HepG2 (cell line): ENCODE measurements around the gene IQSEC1. TPM values are rescaled to one million over a fixed set of nuclear protein-coding genes. Genes with fewer than 3 reads are reported as not detected.
A peak's percentile ranks its signal among the peaks of the same experiment; 100 is the strongest.

Experiments used
- AKNA ChIP-seq: sonication (generic); formaldehyde crosslinking; IDR thresholded peaks from 2 replicates; pipeline ENCODE4 v1.4.0; 2020; ENCODE audit warnings: missing genetic modification reagents, borderline replicate concordance
- CSRNP1 ChIP-seq: sonication (generic); formaldehyde crosslinking; IDR thresholded peaks from 2 replicates; pipeline ENCODE4 v1.8.1; 2023; ENCODE audit warnings: mild to moderate bottlenecking, missing genetic modification reagents
- FOXC1 ChIP-seq: sonication (generic); formaldehyde crosslinking; IDR thresholded peaks from 2 replicates; pipeline ENCODE4 v1.8.0; 2022; ENCODE audit warnings: mild to moderate bottlenecking, missing genetic modification reagents, borderline replicate concordance
- HES4 ChIP-seq: sonication (generic); formaldehyde crosslinking; IDR thresholded peaks from 2 replicates; pipeline ENCODE4 v1.9.0; 2021; ENCODE audit warnings: mild to moderate bottlenecking, missing genetic modification reagents, borderline replicate concordance
- PAX8 ChIP-seq: sonication (generic); formaldehyde crosslinking; IDR thresholded peaks from 2 replicates; pipeline ENCODE4 v1.8.0; 2022; ENCODE audit warnings: mild to moderate bottlenecking, missing genetic modification reagents, borderline replicate concordance
- PHF21A ChIP-seq: sonication (generic); formaldehyde crosslinking; IDR thresholded peaks from 2 replicates; pipeline ENCODE4 v1.5.0; 2020; ENCODE audit warnings: mild to moderate bottlenecking, missing genetic modification reagents
- SALL2 ChIP-seq: sonication (generic); formaldehyde crosslinking; IDR thresholded peaks from 2 replicates; pipeline ENCODE4 v1.8.1; 2023; ENCODE audit warnings: mild to moderate bottlenecking, missing genetic modification reagents, inconsistent platforms
- SKIL ChIP-seq: sonication (generic); formaldehyde crosslinking; IDR thresholded peaks from 2 replicates; pipeline ENCODE4 v1.8.0; 2022; ENCODE audit warnings: missing genetic modification reagents, mild to moderate bottlenecking, moderate library complexity, borderline replicate concordance
- ZNF382 ChIP-seq: sonication (generic); formaldehyde crosslinking; IDR thresholded peaks from 2 replicates; pipeline ENCODE4 v1.5.0; 2020; ENCODE audit warnings: missing genetic modification reagents, mild to moderate bottlenecking, borderline replicate concordance
- ZNF431 ChIP-seq: sonication (generic); formaldehyde crosslinking; IDR thresholded peaks from 2 replicates; pipeline ENCODE4 v1.9.0; 2022; ENCODE audit warnings: missing genetic modification reagents, low read depth, mild to moderate bottlenecking, borderline replicate concordance
- ZNF503 ChIP-seq: sonication (generic); formaldehyde crosslinking; IDR thresholded peaks from 2 replicates; pipeline ENCODE4 v1.4.0; 2020; ENCODE audit warnings: missing genetic modification reagents
- ZNF577 ChIP-seq: sonication (generic); formaldehyde crosslinking; IDR thresholded peaks from 2 replicates; pipeline ENCODE4 v1.4.0; 2020; ENCODE audit warnings: mild to moderate bottlenecking, low read depth, missing genetic modification reagents, borderline replicate concordance
- polyA plus RNA-seq, 8 experiments: library from polyadenylated mRNA; depleted of rRNA in 3 of 8; stranded (reverse) in 7 of 8; unstranded in 1 of 8; fragments of >200 nt; fragmentation: Illumina TruSeq in 4 of 8; extraction: Trizol in 4 of 8; gene quantifications; 2 replicates each; pipeline versions ENCODE4 v1.2.1 to v1.2.3, GENCODE V29; 2011 to 2016; ENCODE audit warnings: low read depth in 4 of 8, missing spikeins in 1 of 8, mixed read lengths in 1 of 8; ENCODE audit not compliant: insufficient read depth in 1 of 8
- total RNA-seq, 5 experiments: library from RNA; depleted of rRNA; stranded (reverse); fragments of >200 nt; fragmentation: Illumina TruSeq; extraction: Trizol; gene quantifications; 2 replicates each; pipeline ENCODE4 v1.2.3, GENCODE V29; 2016; ENCODE audit warnings: low read depth in 1 of 5
- TF ChIP-seq, protein P1 (sequence below): sonication (generic); formaldehyde crosslinking; IDR thresholded peaks from 2 replicates; pipeline ENCODE4 v1.4.0; 2020; ENCODE audit warnings: missing genetic modification reagents

The IQSEC1 gene
- total and polyA plus RNA-seq, 2 of the 13 experiments (the other 11 are each of a cell fraction or from before 2014, with no cell fraction given) = 17.4 to 20.2 TPM

GRCh38 chr3:12992629-12993516 is 80.4 kb downstream of the IQSEC1 start (continued):
- TF ChIP-seq, protein P1, sequence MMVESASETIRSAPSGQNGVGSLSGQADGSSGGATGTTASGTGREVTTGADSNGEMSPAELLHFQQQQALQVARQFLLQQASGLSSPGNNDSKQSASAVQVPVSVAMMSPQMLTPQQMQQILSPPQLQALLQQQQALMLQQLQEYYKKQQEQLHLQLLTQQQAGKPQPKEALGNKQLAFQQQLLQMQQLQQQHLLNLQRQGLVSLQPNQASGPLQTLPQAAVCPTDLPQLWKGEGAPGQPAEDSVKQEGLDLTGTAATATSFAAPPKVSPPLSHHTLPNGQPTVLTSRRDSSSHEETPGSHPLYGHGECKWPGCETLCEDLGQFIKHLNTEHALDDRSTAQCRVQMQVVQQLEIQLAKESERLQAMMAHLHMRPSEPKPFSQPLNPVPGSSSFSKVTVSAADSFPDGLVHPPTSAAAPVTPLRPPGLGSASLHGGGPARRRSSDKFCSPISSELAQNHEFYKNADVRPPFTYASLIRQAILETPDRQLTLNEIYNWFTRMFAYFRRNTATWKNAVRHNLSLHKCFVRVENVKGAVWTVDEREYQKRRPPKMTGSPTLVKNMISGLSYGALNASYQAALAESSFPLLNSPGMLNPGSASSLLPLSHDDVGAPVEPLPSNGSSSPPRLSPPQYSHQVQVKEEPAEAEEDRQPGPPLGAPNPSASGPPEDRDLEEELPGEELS (CRISPR knock-in tag) = 0 out of 2 replicates have a peak, but pooled peaks have one; percentile 11
- no peak for TF ChIP-seq FOXC1
- no peak for TF ChIP-seq ZNF503 (CRISPR knock-in tag)
- TF ChIP-seq SALL2 = no peak
- no peak for TF ChIP-seq CSRNP1 (CRISPR knock-in tag)
- no peak for TF ChIP-seq ZNF577 (CRISPR knock-in tag)
- no peak for TF ChIP-seq AKNA (CRISPR knock-in tag)
- peak; percentile 47; the same call in 1 of the 2 replicates for TF ChIP-seq PHF21A
- TF ChIP-seq ZNF382 (CRISPR knock-in tag) = no peak
- TF ChIP-seq PAX8 (CRISPR knock-in tag) = no peak
- peak; percentile 39; the same call in 1 of the 2 replicates for TF ChIP-seq SKIL
- TF ChIP-seq HES4 (CRISPR knock-in tag) = peak; percentile 41; the same call in 1 of the 2 replicates
- TF ChIP-seq ZNF431 (CRISPR knock-in tag) = no peak
